Neural progenitor cell (in vitro differentiated cells): ENCODE measurements around the gene GOLGA7B.

ENCODE experiments used
- EZH2 ChIP-seq: fragments of 200-600 bp; sonication (generic); IDR thresholded peaks from 2 replicates; pipeline ENCODE4 v1.6.1; 2017; ENCODE audit warnings: antibody characterized with exemption, mild to moderate bottlenecking, moderate library complexity
- TF ChIP-seq, protein P1 (sequence below): fragments of 200-600 bp; sonication (generic); IDR thresholded peaks from 2 replicates; pipeline ENCODE4 v1.5.1; 2017; ENCODE audit warnings: antibody characterized with exemption, mild to moderate bottlenecking

DNA sequence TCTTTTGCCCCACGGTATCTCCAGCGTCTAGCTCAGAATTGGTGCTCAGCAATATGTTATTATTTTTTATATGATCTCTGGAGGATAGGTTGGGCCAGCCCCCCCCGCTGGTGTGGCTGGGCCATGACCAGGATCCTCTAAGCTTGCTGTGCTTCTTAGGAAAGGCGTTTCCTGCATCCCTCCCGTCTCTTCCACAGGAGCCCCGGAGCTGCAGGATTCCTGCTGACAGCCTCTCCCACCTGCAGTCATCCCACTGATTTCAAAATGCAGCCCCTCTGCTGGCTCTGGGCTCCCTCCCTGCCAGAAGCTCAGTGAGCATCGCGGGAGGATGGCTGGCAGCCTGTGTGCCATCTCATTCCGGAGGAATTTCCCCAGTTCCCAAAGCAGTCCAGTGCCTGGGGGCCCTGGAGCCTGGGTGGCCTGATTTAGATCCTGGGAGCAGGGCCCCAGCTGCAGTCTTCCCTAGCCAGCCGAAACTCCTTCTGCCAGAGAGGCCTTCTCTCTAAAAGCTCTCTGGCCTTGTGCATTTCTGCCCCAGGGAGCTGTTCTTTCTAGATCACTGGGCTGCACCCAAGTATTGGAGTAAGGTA is 21.8 kb upstream of the GOLGA7B start:
- TF ChIP-seq, protein P1, sequence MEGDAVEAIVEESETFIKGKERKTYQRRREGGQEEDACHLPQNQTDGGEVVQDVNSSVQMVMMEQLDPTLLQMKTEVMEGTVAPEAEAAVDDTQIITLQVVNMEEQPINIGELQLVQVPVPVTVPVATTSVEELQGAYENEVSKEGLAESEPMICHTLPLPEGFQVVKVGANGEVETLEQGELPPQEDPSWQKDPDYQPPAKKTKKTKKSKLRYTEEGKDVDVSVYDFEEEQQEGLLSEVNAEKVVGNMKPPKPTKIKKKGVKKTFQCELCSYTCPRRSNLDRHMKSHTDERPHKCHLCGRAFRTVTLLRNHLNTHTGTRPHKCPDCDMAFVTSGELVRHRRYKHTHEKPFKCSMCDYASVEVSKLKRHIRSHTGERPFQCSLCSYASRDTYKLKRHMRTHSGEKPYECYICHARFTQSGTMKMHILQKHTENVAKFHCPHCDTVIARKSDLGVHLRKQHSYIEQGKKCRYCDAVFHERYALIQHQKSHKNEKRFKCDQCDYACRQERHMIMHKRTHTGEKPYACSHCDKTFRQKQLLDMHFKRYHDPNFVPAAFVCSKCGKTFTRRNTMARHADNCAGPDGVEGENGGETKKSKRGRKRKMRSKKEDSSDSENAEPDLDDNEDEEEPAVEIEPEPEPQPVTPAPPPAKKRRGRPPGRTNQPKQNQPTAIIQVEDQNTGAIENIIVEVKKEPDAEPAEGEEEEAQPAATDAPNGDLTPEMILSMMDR = no peak
- no peak for TF ChIP-seq EZH2
